Putamen (tissue), 1 donor: ENCODE measurements around the gene TWF2.

Experiments used
- DNase-seq: peaks from one replicate; pipeline ENCODE4 v3.0.0-alpha.2; 2016; ENCODE audit warnings: low spot score

The TWF2 gene

DNA sequence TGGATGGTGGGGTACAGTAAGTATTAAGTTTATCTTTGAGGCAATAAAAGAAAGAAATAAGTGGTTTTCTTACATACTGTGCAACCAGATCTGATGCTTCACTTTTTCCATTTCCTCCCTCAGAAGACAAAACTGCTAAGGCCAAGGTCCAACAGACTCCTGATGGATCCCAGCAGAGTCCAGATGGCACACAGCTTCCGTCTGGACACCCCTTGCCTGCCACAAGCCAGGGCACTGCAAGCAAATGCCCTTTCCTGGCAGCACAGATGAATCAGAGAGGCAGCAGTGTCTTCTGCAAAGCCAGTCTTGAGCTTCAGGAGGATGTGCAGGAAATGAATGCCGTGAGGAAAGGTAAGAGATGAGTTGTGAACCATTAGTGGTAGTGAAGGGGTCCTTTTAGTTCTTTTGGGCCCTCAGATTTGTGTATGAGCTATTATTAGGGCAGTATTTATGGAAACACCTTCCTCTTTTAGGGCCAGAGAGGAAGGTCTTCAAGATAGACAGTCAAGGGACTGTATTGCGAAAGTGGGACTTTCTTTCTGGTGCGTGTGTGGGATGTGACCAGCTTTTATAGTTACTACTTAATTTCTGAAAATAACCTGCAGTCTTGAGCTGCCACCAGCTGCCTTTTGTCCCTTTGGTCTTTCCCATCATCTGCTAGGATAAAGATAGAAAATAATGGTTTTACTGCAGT, 36.4 kb downstream of the TWF2 start:
- DNase-seq, result no peak

DNA sequence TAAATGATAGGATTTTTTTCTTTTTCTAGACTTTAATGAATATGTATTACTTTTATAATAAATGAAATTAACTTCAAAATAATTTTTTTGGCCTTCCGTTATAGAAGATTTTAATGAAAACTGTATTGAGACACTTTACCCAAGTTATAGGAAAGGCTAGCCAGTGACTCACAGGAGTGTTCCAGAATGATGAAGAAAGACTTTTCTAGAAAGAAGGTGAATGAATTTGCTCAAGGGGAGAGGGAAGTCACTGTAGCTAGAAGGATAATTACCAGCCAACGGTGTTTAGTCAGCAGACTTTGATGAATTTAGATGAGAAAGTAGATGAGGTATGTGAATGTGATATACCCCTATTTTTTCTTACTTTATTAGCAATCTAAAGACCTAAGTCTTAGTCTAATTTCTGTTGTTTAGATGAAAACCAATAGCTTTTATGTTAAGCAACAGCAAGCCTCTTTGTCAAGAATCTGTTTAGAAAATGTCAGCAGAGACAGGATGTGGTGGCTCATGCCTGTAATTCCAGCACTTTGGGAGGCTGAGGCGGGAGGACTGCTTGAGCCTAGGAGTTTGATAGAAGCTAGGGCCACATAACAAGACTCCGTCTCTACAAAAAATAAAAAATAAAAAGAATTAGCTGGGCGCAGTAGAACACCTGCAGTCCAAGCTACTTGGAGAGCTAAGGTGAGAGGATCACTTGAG, 37.8 kb downstream of the TWF2 start:
- no peak for DNase-seq

DNA sequence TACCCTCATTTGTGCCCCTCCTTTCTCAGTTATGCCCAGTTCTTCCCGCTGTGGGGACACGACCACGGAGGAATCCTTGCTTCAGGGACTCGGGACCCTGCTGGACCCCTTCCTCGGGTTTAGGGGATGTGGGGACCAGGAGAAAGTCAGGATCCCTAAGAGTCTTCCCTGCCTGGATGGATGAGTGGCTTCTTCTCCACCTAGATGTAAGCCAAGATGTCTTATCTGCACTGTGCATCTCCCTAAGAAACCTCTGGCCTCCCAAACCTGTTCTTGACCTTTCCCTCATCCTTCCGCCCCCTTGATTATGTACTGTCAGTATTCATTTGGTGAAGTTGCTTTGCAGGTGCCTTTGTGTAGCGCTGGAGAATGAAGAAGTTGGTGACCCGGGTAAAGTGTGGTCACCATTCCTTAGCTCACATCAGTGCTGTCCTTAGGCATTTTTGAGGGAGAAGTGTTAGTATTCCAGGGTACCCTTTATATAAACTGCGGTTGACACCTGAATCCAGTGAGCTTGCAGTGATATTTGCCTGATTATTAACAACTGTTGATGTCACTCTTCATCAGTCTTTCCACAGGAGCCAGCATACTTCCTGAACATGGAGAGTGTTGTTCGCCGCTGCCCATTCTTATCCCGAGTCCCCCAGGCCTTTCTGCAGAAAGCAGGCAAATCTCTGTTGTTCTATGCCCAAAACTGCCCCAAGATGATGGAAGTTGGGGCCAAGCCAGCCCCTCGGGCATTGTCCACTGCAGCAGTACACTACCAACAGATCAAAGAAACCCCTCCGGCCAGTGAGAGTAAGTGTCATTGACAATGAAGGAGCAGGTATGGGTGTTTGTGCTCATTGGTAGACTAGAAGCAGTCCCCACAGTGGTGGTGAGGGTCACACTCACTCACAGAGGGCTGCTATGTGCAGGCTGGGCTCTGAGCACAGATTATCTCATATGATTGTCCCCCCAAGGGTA, 40.0 kb downstream of the TWF2 start:
- no peak for DNase-seq

DNA sequence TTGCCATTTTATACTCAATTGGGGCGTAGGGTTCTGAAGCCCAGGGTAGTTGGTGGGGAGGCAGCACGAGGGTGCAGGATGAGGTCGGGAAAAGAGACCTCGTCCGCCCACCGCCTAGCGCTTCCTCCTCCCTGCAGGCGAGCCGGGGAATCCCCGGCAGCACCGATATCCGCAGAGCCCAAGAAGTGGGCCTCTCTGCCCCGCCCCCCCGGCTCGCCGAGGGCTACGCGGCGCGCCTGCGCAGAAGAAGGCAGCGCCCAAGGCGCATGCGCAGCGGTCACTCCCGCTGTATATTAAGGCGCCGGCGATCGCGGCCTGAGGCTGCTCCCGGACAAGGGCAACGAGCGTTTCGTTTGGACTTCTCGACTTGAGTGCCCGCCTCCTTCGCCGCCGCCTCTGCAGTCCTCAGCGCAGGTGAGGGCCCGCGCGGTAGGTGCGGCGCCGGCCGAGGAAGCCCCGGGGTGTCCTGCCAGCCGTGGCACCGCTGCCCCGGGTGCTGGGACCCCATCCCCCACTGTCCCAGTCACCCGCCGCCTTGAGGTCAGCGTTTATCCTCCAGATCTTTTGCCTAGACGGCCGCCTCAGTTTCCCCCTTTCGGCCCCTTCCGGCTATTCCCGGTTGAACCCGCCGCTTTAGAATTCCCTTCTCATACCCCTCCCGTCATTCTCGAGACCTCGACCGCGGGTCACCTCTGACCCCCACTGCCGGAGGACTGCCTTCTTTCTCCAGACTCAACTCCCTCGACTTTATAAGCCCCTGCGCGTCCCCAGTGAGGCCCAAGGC, 40.9 kb downstream of the TWF2 start, which contains the start of gene ALAS1:
Gene ALAS1, plus strand, starts transcription at position 319 of the 784 bp plus-strand sequence. CDS start 1,082 bp downstream, outside the sequence.
- DNase-seq, result peak; percentile 88

DNA sequence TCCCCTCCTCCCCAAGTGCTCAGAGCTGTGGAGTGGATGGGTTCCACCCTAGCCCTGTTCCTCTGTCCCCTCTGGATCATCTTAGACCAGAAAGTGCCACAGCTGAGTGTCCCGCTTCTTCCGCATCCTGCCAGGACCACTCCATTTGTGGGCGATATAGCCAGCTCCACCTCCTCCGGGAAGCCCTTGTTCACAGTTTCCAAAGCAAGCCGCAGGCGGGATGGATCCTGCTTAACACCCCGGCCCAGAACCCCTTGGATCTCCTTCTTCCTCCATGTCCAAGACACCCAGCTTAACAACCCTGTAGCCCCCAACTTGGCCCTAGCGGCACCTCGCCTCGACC, 41.5 kb downstream of the TWF2 start:
- DNase-seq, result no peak

DNA sequence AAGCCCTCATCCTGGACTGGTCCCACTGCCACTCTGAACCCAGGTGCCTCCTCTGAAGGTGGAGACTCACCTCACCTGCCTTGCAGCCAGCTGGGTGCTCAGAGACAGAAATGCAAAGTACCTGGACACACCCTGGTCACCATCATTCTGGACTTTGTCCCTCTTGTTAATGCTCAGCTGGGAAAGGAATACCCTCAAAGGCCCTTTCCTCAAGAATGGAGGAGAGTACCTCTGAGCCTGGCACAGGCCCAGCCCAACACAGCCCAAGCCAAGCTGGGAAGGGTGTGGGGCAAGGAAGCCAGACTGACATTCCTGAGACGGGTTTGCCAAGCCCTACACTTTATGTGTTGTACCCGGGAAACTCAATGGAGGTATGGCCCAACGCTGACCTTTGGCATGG, 42.0 kb downstream of the TWF2 start:
- DNase-seq, result no peak

DNA sequence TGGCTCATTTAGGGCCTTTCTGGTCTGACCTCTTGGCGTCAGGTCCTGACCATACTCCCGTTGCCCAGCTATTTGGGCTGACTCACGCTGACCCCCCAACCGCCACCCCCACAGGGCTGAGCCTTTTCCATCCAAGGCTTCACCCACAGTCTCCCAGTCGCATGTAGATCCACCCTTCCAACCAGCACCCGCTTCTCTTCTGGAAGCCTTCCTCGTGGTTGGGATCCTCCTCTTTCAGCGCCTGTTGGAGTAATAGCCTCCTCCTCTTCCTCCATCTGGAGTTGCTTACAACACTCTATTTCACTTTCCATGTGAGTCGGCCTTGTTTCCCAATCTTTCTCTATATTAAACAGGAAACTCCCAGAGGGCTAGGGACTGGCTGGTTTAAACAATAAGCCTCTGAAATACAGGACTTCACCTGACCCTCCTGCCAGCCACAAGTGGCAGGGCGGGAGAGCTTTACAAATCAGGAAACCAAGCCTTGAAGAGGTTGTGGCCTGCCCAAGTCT, 43.1 kb downstream of the TWF2 start:
- no peak for DNase-seq

DNA sequence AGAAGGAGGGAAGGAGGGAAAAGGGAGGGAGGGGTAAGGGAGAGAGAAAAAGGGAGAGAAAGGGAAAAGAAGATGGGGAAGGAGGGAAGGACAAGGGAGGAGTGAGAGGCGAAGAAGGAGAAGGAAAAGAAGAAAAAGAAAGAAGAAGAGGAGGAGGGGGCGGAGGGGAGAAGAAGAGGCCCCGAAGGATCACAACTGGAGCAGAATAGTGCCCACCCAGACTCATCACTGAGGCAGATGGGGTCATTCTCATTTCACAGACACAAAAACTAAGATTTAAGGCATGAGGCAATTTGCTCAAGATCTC, 43.7 kb downstream of the TWF2 start:
- DNase-seq, result no peak

DNA sequence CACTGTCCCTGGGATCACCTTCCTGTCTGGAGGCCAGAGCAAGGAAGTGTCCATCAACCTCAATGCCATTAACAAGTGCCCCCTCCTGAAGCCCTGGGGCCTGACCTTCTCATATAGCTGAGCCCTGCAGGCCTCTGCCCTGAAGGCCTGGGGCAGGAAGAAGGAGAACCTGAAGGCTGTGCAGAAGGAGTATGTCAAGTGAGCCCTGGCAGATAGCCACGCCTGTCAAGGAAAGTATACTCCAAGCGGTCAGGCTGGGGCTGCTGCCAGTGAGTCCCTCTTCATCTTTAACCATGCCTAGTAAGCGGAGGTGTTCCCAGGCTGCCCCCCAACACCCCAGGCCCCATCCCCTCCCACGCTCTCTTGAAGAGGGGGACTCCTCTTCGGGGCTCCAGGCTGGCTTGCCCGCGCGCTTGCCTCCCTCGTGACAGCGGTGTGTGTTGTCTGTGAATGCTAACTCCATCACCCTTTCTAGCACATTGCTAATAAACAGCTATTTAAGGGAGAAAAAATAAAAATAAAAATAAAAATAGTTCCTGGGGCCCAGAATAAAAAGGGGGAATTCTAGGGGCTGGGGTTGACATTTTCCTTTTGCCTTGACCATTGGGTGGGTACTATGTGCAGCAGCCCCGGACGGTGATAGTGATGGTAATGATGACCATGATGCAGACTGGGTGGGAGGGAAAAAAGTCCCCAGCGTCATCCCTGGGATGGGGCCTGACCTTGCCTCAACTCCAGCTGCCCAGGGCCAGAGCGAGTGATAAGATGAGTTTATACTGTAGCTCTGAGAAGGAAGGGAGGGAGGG, 44.3 kb downstream of the TWF2 start:
- DNase-seq, result no peak

DNA sequence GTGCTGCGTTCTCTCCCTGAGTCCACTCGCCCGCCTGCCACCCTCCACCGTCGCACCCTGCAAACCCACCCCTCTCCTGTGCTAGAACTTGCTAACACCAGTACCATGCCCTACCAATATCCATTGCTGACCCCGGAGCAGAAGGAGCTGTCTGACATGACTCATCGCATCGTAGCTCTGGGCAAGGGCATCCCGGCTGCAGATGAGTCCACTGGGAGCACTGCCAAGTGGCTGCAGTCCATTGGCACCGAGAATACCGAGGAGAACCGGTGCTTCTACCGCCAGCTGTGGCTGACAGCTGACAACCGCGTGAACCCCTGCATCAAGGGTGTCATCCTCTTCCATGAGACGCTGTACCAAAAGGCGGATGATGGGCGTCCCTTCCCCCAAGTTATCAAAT, 45.9 kb downstream of the TWF2 start:
- peak; percentile 64 for DNase-seq

DNA sequence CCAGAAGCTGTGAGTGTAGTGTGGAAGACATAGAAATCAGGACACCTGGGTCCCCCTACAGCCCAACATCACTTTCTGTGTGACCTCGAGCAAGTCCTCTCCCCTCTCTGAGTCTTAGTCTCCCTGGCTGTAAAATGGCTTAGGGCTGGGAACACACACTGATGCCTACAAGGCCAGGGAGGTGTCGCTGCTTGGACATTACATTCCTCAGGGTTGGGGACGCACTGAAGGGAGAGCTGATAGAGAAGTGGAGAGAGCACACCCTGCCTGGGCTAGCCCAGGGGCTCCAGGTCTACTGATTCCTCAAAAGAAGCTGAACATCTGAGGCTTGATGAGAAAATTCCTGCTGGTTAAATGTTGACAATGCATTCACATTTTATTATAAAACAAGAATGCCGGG, 47.3 kb downstream of the TWF2 start:
- DNase-seq, result no peak

DNA sequence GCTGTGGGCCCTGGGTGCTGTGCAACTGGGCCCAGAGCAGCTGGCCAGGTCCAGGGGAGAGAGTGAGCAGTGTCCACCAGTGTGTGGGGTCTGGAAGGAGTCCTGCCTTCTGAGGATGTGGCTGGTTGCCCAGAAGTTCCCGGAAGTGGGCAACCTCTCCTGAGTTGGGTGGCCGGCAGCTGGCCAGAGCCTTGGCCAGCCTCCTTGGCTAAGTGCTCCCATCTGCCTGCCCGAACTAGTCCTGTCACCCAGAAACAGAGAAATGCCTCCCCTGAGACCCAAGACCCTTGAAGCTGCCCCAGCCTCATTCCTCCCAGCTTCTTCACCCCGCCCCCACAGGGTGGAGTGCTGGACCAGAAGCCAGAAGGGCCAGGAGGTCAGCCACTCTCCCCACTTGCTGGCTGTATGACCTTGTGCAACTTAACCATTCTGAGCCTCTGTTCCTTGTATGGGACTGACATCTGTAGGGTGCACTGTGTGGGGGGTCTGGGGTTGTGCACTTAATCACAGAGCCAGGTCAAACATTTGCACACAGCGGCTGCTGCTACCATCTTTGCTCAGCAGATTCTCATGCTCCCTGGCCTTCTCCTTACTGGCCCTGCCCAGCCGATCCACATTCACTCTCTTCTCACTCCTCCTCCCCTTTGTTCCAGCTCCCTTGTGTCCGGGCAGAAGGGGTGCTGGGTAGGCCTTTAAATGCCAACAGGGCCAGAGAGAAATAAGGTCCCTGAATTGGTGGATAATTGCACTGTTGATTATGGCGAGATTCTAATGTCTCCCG, 48.5 kb downstream of the TWF2 start:
- DNase-seq, result peak; percentile 47

DNA sequence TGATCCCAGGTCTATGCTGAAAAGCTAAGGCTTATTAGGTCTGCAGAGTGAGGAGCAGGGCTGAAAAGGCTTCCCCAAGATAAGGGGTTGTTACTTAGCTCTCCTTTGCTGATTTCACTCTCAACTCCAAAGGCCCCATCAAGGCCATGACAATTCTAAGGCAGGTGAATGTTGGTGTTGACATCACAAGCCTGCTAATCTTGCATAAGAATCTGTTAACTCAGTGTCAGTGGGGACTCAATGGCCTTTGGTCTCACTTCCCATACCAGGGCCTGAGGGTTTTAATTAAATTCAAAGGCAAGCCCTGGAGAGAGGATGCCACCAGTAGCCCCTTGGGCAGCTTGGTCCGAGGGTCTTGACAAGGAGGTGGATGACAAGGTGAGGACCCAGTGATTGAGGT, 50.4 kb downstream of the TWF2 start:
- DNase-seq, result no peak

DNA sequence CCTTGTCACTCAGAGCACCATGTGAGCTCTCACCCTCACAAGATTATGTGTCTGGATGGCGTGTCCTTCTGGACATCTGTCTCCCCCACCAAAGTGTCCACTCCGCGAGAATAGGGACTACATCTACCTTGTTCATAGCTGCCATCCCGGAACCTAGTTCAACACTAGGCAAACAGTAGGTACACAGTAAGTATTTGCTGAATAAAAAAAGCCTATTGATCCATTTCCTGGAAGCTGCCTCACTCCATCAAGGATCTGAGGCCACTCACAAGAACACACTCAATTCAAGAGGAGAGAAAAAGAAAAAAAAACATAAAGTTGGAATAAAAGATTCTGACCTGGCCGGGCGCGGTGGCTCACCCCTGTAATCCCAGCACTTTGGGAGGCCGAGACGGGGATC, 52.2 kb downstream of the TWF2 start:
- no peak for DNase-seq

DNA sequence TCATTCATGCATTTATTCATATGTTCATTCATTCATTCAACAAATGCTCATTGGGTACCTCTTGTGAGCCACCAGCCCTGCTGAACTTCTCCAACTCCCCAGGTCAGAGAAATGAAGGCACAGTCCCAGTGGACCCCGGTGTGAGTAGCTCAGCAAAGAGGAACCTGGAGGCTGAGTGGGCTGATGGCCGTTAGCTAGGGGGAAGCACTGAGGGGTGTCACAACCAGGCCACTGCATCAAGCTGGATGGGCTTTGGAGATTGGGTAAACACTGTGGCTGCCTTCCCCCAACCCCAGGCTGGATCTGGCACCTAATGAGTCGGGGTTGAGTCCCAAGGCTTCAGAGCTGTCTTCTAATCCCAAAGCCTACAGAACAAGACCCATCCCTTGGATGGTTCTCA, 53.1 kb downstream of the TWF2 start:
- no peak for DNase-seq

DNA sequence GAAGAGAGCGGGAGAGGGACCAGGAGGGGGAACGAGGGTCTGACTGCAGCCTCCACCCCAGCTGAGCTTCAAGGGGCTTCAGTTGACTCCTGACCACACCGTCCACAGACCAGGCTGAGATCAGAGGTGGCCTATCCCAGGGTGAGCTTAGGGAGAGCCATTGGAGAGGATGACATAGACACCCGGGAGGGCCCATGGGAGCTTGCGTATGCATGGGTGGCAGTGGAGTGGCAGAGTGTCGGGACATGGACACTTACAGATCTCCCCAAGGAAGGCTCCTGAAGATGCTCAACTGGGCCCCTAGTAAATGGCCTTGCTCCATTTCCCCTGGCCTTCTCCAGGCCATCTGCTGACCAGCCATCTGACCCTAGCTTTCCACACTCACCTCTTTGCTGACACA, 53.6 kb downstream of the TWF2 start:
- no peak for DNase-seq

DNA sequence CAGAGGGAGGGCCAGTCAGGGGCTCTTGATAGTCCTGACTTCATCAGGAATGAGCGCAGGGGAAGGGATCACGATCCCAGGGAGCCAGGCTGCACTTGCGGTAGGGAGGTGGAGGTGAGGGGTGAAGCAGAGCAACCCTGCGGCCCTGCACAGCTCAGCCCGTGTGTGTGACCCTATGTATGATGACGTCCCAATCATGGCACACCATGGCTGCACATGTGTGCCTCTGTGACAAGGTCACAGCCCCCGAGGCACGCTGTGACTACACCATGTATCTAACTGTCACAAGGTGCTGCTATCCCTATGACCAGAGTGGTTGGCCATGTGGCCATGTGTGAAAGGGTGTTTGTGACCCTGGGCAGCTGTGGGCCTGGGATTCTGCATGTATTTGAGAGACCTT, 54.3 kb downstream of the TWF2 start:
- DNase-seq, result no peak

DNA sequence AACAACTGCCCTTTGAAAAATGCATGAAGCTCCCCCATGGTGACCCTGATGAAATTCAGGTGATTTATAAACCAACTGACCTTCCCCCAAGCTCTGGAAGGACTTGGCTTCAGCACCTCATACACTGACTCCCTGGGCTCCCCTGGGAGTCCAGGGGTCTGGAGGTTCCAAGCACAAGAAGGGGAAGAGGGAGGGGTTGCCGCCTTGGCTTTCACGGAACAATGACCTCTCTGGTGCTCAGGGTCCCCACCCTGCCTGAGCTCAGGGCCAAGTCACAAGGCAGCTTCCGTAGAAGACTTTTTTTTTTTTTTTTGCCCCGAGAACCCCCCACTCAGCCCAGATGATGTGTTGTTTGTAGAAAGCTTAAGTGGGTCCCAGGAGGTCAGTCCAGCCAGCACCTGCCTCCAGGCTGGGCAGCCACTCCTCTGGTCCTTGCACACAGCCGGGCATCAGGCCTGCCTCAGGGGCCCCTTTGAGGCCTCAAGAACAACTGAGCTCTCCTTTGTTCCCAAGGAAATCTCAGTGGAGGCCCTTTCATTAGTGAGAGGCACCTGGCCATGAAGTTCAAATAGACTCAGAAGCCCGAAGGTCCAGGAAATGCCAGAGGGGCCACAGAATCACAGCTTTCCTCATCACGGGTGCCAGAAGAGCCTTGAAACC, 55.0 kb downstream of the TWF2 start:
- no peak for DNase-seq

DNA sequence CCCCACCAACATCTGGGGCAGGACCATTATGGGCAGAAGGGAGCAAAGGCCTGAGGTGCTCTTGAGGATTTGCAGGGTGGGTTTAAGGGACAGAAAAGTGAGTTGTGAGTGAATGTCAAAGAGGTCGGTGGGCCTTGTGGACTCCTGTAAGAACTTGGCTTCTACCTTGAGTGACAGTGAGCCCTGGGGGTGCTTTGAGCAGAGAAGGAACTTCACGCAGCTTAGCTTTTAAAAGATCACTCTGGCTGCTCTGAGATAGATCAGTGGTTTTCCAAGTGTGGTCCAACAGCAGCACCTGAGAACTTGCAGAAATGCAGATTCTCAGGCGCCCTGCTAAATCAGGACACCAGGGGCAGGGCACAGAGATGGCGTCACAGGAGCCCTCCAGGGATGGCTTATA, 56.3 kb downstream of the TWF2 start:
- no peak for DNase-seq

DNA sequence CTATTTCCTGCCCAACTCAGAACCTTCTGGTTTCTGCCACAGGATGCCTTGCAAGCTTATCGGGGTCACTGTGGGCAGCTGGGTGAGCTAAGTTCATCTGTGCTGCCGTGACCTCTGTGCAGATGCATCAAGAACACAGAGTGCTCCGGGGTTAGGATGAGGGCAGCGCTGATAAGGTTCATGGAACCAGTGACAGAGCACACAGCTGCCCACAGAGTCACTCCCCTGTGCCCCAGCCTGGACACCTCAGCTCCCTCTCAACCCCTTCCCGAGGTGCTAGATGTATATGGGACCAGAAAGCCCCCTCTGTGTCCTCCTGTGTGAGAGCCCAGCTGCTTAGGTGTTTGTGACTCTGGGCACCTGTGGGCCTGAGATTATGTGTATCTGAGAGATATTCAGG, 56.8 kb downstream of the TWF2 start:
- no peak for DNase-seq
